ENCODE results near the gene NRG3. TPM values are rescaled to one million over a fixed set of nuclear protein-coding genes. Genes with fewer than 3 reads are reported as not detected.

Gene NRG3
- total RNA-seq, 1 donor from 2014 or later, result 1.6 TPM

- Histone ChIP-seq H3K27me3 (no peaks in the 10 kb centered on the region), H3K4me1 (no peaks in the 10 kb centered on the region), H3K27ac (no peak overlapping the region), H3K9me3 (no peaks in the 10 kb centered on the region), H3K4me3 (no peak overlapping the region), H3K36me3 (no peaks in the 10 kb centered on the region)
- DNase-seq (ENCODE audit: low spot score in 2 of 2), result no peak
- TF ChIP-seq CTCF (IDR thresholded peaks at IDR 0.05), result no peak
- intact Hi-C loops (cut with DNase I), result no loop called here
Observed at GRCh38 chr10:82591421-82591820, 716.4 kb downstream of the NRG3 start.

- no peaks in the 10 kb centered on the region for H3K9me3 ChIP-seq
- H3K27me3 ChIP-seq, result no peaks in the 10 kb centered on the region
- TF ChIP-seq CTCF (IDR thresholded peaks at IDR 0.05), result no peak
- no peak overlapping the region for H3K4me3 ChIP-seq
- H3K27ac ChIP-seq, result no peak overlapping the region
- H3K4me1 ChIP-seq, result no peaks in the 10 kb centered on the region
- no peak for DNase-seq (ENCODE audit: low spot score in 2 of 2)
- intact Hi-C loops (cut with DNase I), result no loop called here
- H3K36me3 ChIP-seq, result no peaks in the 10 kb centered on the region
Observed at GRCh38 chr10:82597840-82598239, 722.8 kb downstream of the NRG3 start.

GRCh38 chr10:82609845-82610244, 734.9 kb downstream of the NRG3 start:
- Histone ChIP-seq H3K4me3 (no peak overlapping the region), H3K27ac (no peak overlapping the region), H3K9me3 (no peaks in the 10 kb centered on the region), H3K4me1 (no peaks in the 10 kb centered on the region), H3K27me3 (no peaks in the 10 kb centered on the region), H3K36me3 (no peaks in the 10 kb centered on the region)
- DNase-seq (ENCODE audit: low spot score in 2 of 2), result no peak
- TF ChIP-seq CTCF (IDR thresholded peaks at IDR 0.05), result no peak
- intact Hi-C loops (cut with DNase I), result no loop called here

- Histone ChIP-seq H3K36me3 (no peaks in the 10 kb centered on the region), H3K4me3 (no peak overlapping the region), H3K27ac (no peak overlapping the region), H3K27me3 (no peaks in the 10 kb centered on the region), H3K4me1 (no peaks in the 10 kb centered on the region), H3K9me3 (no peaks in the 10 kb centered on the region)
- intact Hi-C loops (cut with DNase I), result no loop called here
- no peak for DNase-seq (ENCODE audit: low spot score in 2 of 2)
- TF ChIP-seq CTCF (IDR thresholded peaks at IDR 0.05), result no peak
Observed at GRCh38 chr10:82618007-82618406, 743.0 kb downstream of the NRG3 start.

GRCh38 chr10:82621680-82622079, 746.7 kb downstream of the NRG3 start:
- TF ChIP-seq CTCF (IDR thresholded peaks at IDR 0.05), result no peak
- Histone ChIP-seq H3K27me3 (no peaks in the 10 kb centered on the region), H3K27ac (no peak overlapping the region), H3K4me3 (no peak overlapping the region), H3K4me1 (no peaks in the 10 kb centered on the region), H3K9me3 (no peaks in the 10 kb centered on the region), H3K36me3 (no peaks in the 10 kb centered on the region)
- intact Hi-C loops (cut with DNase I), result no loop called here
- no peak for DNase-seq (ENCODE audit: low spot score in 2 of 2)

GRCh38 chr10:82622479-82622878, 747.5 kb downstream of the NRG3 start:
- H3K27me3 ChIP-seq, result no peaks in the 10 kb centered on the region
- no peak for TF ChIP-seq CTCF (IDR thresholded peaks at IDR 0.05)
- no peaks in the 10 kb centered on the region for H3K9me3 ChIP-seq
- no peaks in the 10 kb centered on the region for H3K4me1 ChIP-seq
- no peaks in the 10 kb centered on the region for H3K36me3 ChIP-seq
- no peak for DNase-seq (ENCODE audit: low spot score in 2 of 2)
- H3K27ac ChIP-seq, result no peak overlapping the region
- H3K4me3 ChIP-seq, result no peak overlapping the region
- intact Hi-C loops (cut with DNase I), result no loop called here
